Liver (tissue), 3 donors: Measurements from ENCODE around the gene STAC2.

Source experiments
- CTCF ChIP-seq: fragments of 150-350 bp; IDR thresholded peaks from 2 replicates; pipeline ENCODE4 v1.5.1; 2017; ENCODE audit warnings: improper control_type of control experiment, low read depth, low read length; ENCODE audit not compliant: missing input control
- EGR1 ChIP-seq, 2 donors: IDR thresholded peaks; 2 replicates each; pipeline ENCODE4 v1.6.1; 2016 to 2018; ENCODE audit warnings: antibody characterized with exemption in 2 of 2, low read depth in 2 of 2
- RAD21 ChIP-seq, 2 donors: IDR thresholded peaks; 2 replicates each; pipeline ENCODE4 v1.6.1; 2016; ENCODE audit warnings: antibody characterized with exemption in 2 of 2, mild to moderate bottlenecking in 2 of 2
- REST ChIP-seq: IDR thresholded peaks from 2 replicates; pipeline ENCODE4 v1.6.1; 2016; ENCODE audit warnings: antibody characterized with exemption, mild to moderate bottlenecking
- RXRA ChIP-seq, 2 donors: IDR thresholded peaks; 2 replicates each; pipeline ENCODE4 v1.6.1; 2017 to 2018; ENCODE audit warnings: antibody characterized with exemption in 2 of 2, mild to moderate bottlenecking in 1 of 2
- SP1 ChIP-seq: IDR thresholded peaks from 2 replicates; pipeline ENCODE4 v1.6.1; 2018; ENCODE audit warnings: antibody characterized with exemption, mild to moderate bottlenecking
- TAF1 ChIP-seq: conservative IDR thresholded peaks from 2 replicates; pipeline ENCODE4 v1.6.1; 2016; ENCODE audit warnings: antibody characterized with exemption, mild to moderate bottlenecking
- ZBTB33 ChIP-seq: IDR thresholded peaks from 2 replicates; pipeline ENCODE4 v1.6.1; 2016; ENCODE audit warnings: antibody characterized with exemption
- donor health status: healthy.
- donor health status: healthy.

GRCh38 chr17:39224778-39225307 is 902 bp downstream of the STAC2 start:
- TF ChIP-seq TAF1 (no peak), CTCF (no peak), RAD21 (IDR thresholded peaks at IDR 0.05) (no peak), SP1 (no peak), REST (no peak), EGR1 (IDR thresholded peaks at IDR 0.05; ENCODE audit: low read depth in 2 of 2) (no peak), RXRA (IDR thresholded peaks at IDR 0.05) (no peak), ZBTB33 (no peak)
